HG02852 (cell line): ENCODE measurements around the gene HADH.
A peak's percentile ranks its signal among the peaks of the same experiment; 100 is the strongest.
"Not testable (repeated sequence)": the region's sequence is repeated elsewhere in the genome, so short reads cannot be mapped to it uniquely, and the experiment has no call there.

Source experiments
- ATAC-seq: cut with Tn5 transposase; IDR thresholded peaks from one replicate; pipeline ENCODE4 v1.9.1; 2021; ENCODE audit warnings: mild to moderate bottlenecking, moderate library complexity; ENCODE audit not compliant: unreplicated experiment

The HADH gene

DNA sequence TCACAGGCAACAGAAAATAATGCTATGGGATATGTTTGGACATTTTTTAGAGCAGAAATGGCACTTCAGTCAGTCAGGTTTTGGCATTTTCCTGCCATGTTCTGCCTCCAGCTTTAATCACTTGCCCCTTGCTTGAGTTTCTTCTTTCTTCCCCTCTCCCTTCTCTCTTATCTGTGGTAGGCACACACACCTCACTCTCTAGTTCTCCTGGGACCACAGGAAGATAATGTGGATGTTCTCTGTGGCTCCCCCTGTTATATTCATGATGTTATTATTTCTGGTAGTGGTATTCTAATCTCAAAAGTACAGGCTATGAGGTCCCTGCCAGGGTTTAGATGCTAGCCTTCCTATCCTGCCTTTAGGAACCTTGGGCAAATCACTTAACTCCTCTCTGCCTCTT is 5.2 kb downstream of the HADH start:
- no peak for ATAC-seq

DNA sequence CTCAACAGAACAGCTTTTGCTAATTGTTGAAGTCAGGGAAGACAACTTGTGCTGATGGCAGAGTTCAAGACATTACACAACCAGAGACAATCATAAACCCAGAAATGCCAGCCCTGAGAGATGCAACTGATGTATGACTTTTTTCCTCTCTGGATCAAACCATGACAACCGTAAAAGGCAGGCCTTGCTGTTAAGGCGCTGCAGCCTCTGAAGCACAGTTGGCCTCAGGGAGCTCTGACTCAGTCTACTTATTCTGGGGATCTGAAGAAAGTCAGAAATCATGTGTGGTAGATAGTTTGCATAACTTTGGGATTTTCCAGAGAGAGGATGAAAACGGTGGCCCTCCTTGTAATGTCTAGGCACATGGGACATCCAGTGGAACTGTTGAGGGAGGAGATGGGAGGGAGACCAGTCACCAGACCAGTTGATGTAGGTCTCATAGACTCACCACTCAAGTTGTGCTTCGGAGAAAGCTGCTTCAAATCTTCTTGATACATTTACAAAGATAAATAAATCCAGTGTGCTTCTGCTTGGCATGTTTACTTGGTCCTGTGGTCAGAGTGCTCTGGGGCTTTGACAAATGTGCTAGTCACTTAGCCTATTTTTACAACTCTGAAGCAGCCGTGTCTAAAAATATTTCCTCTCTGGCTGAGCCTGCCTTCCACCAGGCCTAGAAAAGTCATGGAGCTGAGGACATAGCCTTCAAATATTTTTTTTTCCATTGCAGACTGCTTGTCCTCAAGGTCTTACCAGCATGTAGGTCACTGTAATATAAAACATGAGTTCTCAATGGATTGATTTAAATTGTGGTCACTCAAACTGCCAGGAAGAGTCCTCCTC is 7.5 kb downstream of the HADH start:
- no peak for ATAC-seq

DNA sequence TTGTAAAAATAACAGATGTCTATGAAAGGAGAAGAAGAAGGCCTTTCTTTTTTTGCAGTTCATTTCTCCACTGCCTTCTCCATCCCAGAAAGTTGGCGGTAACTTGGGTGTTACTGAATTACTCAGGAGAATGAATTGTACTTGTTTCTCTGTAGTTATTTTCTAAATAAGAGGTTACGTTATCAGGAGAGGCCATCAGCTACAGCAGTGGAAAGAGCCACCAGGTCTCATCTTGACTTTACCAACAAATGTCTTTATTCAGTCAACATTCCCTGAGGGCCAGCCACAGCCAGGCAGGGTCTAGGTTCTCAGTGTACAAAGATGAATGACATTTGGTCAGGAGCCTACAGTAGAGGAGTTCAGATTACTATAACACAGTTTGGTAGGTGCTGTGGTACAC is 8.1 kb downstream of the HADH start:
- no peak for ATAC-seq

DNA sequence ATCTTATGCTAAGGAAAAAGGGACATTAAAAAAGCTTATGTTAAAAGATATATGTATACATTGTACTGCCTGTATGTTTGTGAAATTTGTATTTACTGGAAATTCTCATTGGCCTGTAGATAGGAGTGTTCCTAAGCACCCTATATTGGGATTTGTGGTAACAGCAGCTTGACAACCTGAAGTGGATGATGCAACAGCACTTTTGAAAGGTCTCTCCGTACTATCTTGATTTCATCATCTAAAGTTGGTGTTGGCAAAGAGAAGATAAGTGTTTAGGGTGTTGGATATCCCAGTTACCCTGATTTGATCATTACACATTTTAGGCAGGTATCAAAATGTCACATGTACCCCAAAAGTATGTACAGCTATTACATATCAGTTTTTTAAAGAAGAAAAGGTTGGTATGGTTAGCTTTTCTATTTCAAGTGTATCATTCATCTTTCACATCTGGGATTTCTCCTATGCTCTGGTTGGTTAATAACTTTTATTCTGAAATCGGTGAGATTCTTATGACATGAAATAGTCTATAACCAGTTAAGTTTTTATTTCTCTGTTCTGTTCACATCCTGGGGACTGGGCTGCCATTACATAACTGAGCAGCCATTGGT is 10.3 kb downstream of the HADH start:
- ATAC-seq, result no peak

DNA sequence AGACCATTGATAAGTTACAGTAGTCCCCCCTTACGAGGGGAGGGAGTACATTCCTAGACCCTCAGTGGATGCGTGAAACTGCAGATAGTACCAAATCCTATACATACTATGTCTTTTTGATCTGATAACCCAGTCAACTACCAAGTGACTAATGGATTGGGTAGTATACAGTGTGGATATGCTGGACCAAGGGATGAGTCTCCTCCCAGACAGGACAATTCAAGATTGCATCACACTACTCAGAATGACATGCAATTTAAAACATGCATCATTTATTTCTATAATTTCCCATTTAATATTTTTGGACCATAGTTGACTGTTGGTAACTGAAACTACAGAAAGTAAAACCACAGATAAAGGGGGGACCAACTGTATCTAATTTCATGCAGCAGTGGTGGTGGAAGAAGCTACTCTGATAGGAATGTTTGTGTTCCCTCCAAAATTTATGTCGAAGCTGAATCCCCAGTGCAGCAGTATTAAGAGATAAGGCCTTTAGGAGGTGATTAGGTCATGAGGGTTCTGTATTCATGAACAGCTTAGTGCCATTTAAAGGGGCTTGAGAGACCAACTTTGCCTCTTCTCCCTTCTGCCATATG is 11.9 kb downstream of the HADH start:
- no peak for ATAC-seq

DNA sequence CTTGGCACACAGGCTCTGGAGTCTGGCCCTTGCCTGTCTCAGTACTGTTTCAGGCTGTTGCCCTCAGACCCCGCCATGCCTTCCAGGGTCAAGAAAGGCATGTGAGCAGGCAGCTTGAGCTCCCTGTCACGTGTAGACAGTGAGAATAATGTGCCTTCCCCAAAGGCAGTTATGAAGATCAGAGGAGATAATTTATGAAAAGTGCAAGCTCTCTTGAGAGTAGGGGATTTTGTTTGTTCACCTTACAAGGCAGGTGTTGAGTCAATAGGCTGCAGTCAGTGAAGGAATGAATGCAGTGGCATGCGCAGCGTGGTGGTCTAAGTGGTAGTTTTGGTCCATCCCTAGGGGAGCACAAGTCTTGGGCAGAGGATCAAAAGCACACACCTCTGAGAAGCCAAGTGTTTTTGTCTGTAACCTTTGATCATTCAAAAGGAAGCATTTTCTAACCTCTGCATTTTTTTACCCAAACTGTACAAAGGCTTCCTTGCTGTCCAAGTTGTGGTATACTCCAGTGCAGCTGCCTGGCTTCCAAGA is 14.4 kb downstream of the HADH start:
- ATAC-seq, result no peak

DNA sequence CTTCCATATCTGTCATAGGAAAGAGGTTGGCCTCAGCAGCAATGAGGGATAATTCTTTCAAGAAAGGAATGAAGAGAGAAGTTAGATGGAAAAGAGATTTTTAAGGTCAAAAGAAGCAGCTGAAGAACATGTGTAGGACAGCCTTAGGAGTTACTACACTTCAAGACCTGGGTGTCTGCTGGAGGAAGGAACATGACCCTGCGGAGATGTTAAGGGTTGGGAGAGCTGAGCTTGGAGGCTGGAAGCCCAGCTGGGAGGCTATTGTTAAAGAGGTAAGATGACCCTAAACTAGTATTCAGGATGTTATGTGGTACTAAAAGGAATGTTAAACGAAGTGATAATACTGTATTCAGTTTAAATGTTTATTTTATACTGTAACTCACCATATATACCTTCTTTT is 15.0 kb downstream of the HADH start:
- ATAC-seq, result no peak

DNA sequence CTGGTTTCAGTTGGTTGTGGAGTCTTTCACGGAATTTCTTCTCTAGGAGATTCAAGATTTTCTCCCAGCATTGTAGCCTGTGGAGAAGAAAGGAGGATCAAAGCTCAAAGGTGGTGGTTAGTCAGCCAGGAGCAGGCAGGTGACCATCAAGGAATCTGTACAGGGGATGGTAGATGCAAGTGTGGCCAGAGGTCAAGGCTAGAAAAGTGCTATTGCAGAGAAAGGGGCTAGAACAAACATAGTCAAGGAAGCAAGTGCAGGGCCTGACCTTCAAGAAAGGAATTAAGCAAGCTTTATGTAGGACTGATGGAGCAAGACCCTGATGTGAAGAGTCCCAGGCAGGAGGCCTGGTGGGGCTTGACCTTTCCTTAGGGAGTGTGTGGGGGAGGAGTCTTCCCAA is 16.1 kb downstream of the HADH start:
- ATAC-seq, result no peak

DNA sequence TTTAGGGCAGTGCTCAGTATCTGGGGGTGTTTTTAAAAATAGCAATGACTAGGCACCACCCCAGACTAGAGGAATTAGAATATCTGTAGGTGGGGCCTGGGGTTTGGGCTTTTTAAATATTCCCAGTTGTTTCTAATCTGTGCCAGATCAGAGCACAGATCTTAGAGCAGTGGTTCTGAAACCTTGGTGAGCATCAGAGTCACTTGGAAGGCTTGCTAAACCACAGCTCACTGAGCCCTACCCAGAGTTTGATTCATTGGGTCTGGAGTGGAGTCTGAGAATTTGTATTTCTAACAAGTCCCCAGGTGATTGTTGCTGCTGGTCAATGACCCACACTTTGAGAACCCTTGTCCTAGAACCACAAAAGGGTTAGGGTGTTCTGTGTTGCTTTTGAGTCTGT is 16.7 kb downstream of the HADH start:
- no peak for ATAC-seq

DNA sequence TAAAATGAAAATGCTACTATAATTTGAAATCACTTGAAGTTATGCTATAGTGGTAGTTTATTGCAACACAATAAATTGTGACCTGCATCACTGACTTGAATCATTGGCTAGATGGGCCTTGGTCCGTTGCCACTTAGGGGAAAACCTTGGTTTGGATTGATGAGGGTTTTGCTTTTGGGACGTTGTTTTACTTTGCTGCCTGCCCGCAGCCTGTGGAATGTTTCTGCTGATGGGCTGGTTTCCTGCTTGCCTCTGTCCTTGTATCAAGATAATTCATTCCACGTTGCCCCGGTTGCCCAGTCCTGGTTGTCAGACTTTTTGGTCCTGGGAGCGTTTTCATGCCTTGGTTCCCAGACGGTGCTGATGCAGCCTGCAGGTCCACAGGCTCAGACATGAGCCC is 18.3 kb downstream of the HADH start:
- ATAC-seq, result no peak

DNA sequence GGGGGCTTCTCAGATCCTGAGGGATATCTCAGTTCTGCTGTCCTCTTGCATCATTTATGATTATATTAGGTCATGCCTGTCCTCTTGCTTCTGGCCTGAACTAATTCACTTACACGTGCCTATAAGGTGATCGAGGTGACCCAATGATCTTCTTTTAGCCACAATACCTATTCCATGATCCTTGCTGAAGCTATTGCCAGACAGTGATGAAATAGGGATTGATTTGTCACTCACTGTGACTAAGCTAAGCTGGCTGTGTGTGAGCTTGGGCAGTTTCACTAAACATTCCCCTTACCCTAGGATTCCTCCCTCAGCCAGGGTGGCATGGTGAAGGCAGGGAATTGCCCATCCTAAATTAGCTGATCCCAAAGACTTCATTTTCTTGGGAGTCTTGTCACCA is 19.0 kb downstream of the HADH start:
- ATAC-seq, result no peak

DNA sequence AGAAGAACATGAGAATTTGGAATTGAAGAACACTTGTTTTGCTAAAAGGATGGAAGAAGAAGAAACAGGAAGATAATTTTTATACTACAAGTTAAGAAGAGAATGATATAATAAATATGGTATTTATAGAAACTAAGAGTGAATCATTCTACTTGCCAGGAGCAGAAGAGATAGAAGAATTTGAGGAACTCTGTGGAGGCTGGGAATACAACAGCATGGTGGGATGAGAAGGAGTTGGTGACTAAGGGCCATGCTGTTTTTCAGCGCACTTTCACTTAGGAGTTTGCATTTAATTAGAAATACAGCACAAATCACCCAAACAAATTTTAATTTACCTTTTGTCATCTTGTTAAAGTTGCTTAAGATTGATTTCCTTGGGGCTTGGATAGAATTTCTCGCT is 20.5 kb downstream of the HADH start:
- ATAC-seq, result no peak

DNA sequence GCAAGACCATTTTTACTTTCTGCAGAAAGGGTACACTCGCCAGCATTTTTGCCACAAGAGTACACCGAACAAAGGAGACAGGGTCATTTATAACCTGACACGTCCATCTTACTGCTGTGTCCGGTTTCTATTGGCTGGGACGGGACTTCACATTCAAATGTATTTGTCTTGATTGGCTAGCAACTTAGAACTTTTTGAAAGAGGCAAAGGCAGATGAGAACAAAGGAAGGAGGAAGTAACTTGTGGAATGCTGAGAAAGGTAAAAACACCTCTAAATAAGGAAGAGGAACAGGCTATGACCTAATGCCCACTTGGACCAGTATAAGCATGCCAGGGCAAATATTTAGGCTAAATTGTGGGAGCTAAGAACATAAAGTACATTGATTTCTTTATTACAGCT is 22.7 kb downstream of the HADH start:
- not testable (repeated sequence) for ATAC-seq

DNA sequence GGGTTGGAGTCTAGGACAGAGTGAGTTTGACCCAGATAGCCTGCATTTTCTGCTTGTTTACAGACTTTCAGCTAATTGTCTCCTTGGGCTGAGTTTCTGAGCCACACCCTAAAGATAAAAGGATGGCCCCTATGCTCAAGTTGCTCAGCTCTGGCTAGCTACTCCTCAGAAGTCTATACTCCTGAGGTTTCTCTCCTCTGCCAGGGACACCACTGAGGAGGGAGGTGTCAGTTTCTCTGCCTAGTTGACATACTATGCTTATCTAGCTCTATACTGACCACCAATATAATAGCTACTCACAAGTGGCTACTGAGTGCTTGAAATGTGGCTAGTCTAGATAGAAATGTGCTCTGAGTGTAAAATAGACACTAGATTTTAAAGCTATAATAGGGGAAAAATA is 23.6 kb downstream of the HADH start:
- ATAC-seq, result no peak

DNA sequence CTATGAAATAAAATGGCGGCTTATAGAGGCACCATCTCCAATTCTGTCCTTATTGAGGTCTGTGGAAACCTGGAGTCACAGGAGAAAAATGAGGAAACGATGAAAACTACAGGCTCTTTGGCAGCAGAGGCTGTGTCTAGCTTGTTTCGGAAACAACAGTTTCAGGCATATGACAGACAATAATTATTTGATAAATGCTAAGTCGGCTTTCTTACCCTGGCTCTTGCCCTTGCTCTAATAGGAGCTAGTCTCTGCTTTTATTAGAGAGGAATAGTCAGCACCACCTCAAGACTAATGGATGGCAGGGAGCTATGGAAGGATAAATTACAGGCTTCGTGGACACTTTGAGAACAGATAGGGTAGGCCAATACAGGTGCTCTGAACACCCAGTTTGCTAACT is 24.3 kb downstream of the HADH start:
- ATAC-seq, result no peak

DNA sequence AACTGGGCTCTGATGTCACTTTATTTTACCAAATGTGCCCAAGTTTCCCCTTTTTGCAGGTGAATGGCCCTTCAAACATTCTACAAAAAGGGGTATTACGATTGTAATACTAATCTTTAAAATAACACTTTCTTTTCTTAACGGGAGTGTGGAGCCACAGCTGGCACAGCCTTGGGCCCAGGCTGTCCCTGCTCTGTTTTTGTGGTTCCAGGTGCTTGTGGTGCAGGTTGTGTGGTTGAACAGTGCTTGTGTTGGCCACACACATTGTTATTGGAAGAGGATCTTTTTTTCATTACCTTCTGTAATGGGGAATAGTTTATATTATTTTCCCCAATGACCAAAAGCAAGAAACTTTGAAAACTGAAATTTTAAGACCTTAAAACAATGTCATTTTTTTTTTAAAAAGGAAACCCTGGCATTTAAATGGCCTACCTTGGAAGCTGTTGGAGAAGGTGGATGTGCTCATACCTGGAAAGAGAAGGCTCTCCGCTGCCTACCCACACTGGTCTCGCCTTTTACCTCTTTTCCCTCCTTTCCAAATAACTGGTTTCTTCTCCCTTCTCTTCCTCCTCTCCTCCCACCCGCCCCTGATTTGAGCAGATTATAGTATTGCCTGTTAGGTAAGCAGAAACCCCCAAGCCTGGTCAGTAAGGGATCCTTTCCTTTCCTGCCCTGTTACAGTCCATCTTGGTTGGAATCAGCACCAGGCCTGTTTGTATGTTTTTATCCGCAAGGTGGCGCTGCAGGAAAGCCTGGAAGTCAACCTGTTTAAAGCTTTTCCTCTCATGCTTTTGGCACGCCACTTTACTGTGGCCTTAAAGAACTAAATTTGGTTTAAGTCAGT is 28.6 kb downstream of the HADH start:
- peak; percentile 93 for ATAC-seq

DNA sequence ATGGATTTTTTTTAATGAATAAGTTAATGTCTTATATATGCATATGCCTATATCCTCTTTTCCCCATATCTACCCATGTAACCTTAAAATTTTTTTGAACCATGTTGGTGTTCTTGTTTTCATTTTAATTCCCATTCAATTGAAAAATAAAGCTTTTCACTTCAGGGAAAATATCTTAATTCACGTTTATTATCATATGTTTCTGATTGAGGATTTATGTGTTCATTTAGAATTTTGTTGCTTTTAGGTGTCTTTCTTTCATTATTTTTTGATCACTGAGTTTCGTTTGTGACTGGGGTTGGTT is 29.1 kb downstream of the HADH start:
- no peak for ATAC-seq

DNA sequence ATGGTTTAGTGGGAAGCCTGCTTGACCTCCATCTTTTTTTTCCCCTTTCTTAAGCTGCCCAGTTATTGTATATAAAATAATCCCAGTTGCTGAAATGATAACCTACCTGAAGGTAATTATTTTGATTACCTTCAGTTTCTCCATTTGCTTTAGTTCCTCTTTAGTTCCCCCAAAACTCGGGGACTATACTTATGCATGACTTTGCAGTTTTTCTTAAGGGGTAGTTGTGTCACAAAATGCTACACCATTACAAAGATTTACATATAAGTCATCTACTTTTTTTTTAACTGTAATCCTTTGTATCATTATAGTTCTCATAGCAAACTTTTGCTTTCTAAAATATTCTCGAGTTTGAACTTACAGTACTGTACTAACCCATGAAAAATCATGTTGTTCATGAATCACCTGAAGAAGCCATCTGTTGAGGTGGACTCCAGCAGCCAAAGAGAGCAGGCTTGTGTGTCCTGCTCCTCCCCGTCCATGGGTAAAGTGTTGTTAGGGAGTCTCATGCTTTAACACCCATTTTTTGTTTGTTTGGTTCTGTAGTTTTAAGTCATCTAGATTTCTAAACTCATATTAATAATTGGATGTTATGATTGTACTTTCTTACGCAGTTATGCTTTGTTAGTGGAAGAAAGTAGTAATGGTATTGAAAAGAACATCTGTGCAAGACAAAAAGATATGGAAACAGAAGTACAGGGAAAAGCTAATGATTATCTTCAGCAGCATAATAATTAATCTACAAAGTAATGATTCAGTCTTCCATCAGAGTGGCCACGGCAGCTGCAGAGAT is 34.6 kb downstream of the HADH start:
- no peak for ATAC-seq

DNA sequence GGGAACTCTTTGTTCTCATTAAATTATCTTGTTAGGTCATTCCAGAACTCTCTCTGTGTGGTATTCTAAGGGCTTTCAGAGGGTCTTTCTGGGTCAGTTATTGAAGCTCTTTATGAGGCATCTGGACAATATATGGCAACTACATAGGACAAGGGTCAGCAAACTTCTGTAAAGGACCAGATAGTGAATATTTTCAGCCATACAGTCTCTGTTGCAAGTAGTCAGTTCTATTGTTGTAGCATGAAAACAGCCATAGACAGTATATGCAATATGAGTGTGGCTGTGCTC is 35.1 kb downstream of the HADH start:
- ATAC-seq, result no peak

DNA sequence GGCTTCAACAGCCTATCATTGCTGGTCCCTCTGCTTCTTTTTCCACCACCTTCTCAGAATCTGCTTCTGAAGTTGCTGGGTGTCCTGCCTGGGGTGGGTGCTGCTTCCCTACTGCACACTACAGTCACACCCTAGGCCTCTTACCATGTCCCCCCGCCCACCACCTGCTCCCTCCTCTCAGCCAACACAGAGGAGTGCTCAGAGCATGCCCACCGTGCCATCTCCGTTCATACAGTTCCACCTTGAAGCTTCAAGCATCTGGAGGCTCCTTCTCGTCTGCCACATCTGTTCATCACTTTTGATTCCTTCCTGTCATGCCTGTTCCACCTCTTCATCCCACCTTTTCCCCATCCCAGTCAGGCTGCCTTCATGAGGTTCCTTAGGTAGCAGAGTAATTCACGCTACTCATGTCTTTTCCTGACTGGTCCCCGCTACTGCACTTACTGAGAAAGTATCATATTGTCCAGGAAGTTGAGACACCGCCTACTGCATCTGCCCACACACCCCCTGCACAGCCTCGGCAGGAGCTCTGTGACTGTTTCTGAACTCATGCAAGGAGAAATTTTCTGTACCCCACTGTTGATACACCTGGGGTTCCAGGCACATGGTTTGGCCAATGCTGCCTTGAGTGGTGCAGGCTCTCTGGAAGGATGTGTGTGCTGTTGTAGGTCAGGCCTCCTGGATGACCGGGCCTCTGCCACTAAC is 39.5 kb downstream of the HADH start:
- peak; percentile 35 for ATAC-seq
